ENCODE data around the gene GAPDH.
A peak's percentile ranks its signal among the peaks of the same experiment; 100 is the strongest.

Gene GAPDH

GRCh38 chr12:6520186-6520585 is 14.1 kb upstream of the GAPDH start:
- no peak for TF ChIP-seq CTCF (IDR thresholded peaks at IDR 0.05)
- DNase-seq: no peak
- H3K9me3 Mint-ChIP-seq: no peaks in the 10 kb centered on the region
- H3K4me3 Mint-ChIP-seq: no peak overlapping the region
- peaks cover 82% of the 10 kb centered on the region for H3K36me3 Mint-ChIP-seq (ENCODE audit: low read depth)
- no peaks in the 10 kb centered on the region for H3K27me3 Mint-ChIP-seq (ENCODE audit: low read depth, poor library complexity)
- no peak overlapping the region for H3K27ac Mint-ChIP-seq
- no peaks in the 10 kb centered on the region for H3K4me1 Mint-ChIP-seq

- no peak overlapping the region for H3K27ac Mint-ChIP-seq
- TF ChIP-seq CTCF (IDR thresholded peaks at IDR 0.05): no peak
- no peaks in the 10 kb centered on the region for H3K4me1 Mint-ChIP-seq
Measured at GRCh38 chr12:6522193-6522592, 12.1 kb upstream of the GAPDH start.

GRCh38 chr12:6523708-6524107 is 10.6 kb upstream of the GAPDH start:
- no peaks in the 10 kb centered on the region for H3K4me1 Mint-ChIP-seq
- H3K4me3 Mint-ChIP-seq: no peak overlapping the region
- TF ChIP-seq CTCF (IDR thresholded peaks at IDR 0.05): no peak
- H3K27me3 Mint-ChIP-seq (ENCODE audit: low read depth, poor library complexity): no peaks in the 10 kb centered on the region
- peak overlapping the region; percentile 38 for H3K27ac Mint-ChIP-seq
- H3K9me3 Mint-ChIP-seq: no peaks in the 10 kb centered on the region
- DNase-seq: no peak
- H3K36me3 Mint-ChIP-seq (ENCODE audit: low read depth): peaks cover 86% of the 10 kb centered on the region

More at GRCh38 chr12:6522193-6522592, 12.1 kb upstream of the GAPDH start:
- Mint-ChIP-seq H3K4me3 (no peak overlapping the region), H3K36me3 (ENCODE audit: low read depth) (peaks cover 86% of the 10 kb centered on the region), H3K27me3 (ENCODE audit: low read depth, poor library complexity) (no peaks in the 10 kb centered on the region), H3K9me3 (no peaks in the 10 kb centered on the region)
- DNase-seq: no peak

GRCh38 chr12:6524648-6525047 is 9.7 kb upstream of the GAPDH start:
- Mint-ChIP-seq H3K4me1 (no peaks in the 10 kb centered on the region), H3K27me3 (ENCODE audit: low read depth, poor library complexity) (no peaks in the 10 kb centered on the region)
- TF ChIP-seq CTCF (IDR thresholded peaks at IDR 0.05): no peak

GRCh38 chr12:6526201-6526600 is 8.1 kb upstream of the GAPDH start:
- no peak for TF ChIP-seq CTCF (IDR thresholded peaks at IDR 0.05)
- Mint-ChIP-seq H3K27ac (no peak overlapping the region), H3K4me1 (peaks cover 12% of the 10 kb centered on the region), H3K4me3 (no peak overlapping the region), H3K9me3 (no peaks in the 10 kb centered on the region), H3K36me3 (ENCODE audit: low read depth) (peaks cover 92% of the 10 kb centered on the region), H3K27me3 (ENCODE audit: low read depth, poor library complexity) (no peaks in the 10 kb centered on the region)
- no peak for DNase-seq

More at GRCh38 chr12:6524648-6525047, 9.7 kb upstream of the GAPDH start:
- Mint-ChIP-seq H3K4me3 (no peak overlapping the region), H3K9me3 (no peaks in the 10 kb centered on the region), H3K27ac (no peak overlapping the region), H3K36me3 (ENCODE audit: low read depth) (peaks cover 89% of the 10 kb centered on the region)
- DNase-seq: no peak

- Mint-ChIP-seq H3K4me3 (no peak overlapping the region), H3K27ac (no peak overlapping the region), H3K36me3 (ENCODE audit: low read depth) (peaks cover 90% of the 10 kb centered on the region), H3K4me1 (peaks cover 18% of the 10 kb centered on the region), H3K9me3 (no peaks in the 10 kb centered on the region), H3K27me3 (ENCODE audit: low read depth, poor library complexity) (no peaks in the 10 kb centered on the region)
- TF ChIP-seq CTCF (IDR thresholded peaks at IDR 0.05): no peak
- DNase-seq: no peak
Measured at GRCh38 chr12:6526766-6527525, 7.4 kb upstream of the GAPDH start.
